Stimulated activated CD8-positive, alpha-beta memory T cell treated with anti-CD3 and anti-CD28 coated beads, Interleukin-15, amount 100 ng/mL, for 24 hours (primary cell): ENCODE results near the gene TMEM233.

Experiments
- DNase-seq: peaks from one replicate; pipeline ENCODE4 v3.0.0-alpha.2; 2020; ENCODE audit warnings: low read depth

Gene TMEM233

DNA sequence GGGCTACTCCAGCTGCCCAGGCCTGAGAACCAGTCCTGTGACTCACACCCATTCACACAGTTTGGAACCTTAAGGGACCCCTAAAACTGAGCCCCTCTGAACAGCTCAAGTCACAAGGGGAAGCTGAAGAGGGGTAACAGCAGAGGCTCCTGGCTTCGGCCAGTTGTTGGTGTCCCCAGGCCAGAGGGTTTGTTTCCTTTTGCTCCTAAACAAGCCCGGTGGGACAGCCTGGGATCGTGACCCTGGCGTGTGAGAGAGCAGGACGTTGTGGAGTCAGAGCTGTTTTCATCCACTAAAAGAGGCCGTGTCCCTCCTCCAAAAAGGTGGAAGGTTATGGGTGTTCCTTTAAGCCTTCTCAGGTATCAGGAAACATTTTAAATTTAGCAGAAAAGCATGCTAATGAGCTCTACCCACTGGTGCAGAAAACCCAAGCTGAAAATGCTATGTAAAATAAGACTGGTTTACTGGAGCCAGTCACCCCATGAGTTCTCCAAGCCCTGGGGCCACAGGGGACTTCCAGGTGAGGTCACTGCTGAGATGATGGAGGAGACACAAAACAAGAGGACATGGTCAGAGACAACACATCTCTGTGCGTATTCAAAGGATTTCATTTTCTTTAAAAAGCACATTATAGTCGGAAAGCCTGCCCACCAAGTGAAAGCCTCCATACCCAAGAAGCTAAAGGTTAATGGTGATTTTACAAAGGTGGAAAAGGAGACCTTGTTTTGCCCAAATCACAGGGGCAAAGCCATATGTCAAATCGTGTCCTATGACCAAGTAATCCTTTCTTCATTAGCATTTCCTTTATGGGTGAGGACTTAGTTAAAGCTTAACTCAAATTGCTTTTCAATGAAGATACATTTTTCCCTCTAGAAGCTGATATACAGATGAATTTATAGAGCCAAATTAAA lies 88.4 kb downstream of the TMEM233 start:
- DNase-seq: no peak

- DNase-seq: no peak
Measured at GRCh38 chr12:119682639-119683252, 89.2 kb downstream of the TMEM233 start.

DNA sequence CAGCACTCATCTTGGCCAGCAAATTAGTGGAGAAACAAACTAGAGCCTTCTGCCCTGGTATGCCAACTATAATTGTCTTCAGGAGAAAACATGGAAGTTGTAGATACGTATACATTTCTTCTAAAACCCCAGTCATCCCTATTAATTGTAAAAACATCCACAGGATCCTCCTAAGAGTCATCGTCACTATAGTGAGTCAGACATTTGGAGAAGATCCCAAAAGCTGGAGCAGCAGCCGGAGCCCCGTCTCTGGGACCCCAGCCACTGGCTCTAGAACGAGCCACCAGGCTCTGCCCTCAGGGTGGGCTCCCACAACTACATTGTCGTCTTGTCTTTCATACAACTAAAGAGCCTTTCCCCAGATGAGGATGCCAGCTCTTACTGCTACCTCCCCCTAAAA lies 89.8 kb downstream of the TMEM233 start:
- DNase-seq: no peak

GRCh38 chr12:119683816-119684215 lies 90.2 kb downstream of the TMEM233 start:
- no peak for DNase-seq

DNA sequence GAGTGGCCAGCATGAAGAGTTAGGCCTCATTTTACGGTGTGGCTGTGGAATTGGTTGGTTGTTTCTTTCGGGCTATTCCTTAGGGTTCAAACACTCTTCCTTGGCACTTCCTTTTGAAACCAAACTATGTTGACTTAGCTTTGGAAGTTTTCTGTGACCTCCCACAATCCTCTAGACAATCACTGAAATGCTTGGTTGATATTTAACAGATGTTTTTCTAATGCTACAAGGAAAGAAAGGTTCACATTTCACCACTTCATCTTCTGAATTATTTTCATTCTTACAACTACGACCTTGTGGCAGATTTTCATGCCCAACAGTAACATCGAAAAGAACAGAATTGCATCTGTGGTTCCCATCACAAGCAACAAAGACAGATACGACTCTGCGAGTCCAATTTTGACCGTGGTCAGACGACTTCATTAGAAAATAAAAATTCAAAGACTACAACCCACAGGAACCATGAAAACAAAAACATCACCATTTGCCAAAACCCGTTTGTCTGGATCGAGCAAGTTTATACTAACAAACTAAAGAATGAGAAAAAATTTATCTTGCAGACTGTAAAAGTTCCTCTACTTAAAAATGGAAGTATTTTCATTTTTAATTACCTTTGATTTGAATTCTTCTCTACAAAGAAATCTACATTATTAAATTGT lies 91.3 kb downstream of the TMEM233 start:
- DNase-seq: no peak

DNA sequence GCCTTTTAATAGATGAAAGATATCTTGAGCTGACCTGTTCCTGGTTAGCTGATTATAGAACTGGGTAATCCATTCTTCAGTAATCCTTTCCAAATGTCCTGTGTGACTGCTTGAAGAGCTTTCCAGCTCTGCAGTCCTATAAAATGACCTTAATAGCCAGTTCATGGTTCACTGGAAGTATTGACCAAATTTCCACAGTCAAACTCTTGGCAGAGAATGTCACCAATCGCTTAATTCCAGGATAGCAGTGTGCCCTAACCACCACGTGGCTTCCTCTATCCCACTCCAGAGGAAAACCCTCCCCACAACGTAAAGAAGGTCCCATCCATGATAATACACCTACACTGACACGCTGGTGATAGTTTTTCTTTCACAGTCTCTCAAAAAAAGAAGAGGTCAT lies 91.8 kb downstream of the TMEM233 start:
- DNase-seq: no peak

DNA sequence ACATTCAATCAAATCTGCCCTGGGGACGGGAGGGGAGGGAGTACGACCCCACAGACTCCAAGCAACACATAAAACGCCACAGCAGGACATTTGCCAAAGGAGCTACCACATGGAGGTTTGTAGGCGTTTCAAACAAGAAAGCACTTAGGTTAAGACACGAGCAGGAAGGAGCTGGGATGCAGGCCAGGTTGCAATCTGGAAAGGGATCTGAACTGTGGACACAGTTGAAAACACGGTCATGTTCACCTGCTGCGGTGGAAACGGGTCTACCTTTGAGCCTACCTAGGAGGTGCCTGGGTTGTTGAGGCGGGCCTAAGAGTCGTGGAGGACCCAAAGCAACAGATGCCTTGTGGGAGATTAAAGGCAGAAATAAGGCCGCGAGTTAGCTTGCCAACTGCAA lies 92.8 kb downstream of the TMEM233 start:
- DNase-seq: no peak

GRCh38 chr12:119686776-119687175 lies 93.2 kb downstream of the TMEM233 start:
- no peak for DNase-seq

GRCh38 chr12:119687406-119687805 lies 93.8 kb downstream of the TMEM233 start:
- DNase-seq: no peak

DNA sequence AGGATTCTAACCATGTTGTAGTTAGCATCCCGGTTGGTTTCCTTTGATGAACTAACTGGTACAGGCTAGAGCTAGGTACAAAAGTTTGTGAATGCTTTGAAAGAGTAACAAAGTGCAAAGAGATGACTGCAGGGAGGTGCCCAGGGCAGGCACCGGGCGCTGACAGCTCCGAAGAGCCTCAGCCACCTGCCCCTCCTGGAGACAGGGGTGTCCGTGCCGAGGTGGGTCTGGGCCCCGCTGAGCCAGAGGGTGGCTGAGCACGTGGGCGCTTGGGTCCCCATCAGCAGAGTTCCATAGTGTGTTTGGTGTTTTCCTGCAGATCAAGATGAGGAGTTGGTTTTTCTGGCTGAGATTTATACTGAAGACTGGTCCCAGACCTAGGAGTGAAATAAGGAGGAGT lies 94.3 kb downstream of the TMEM233 start:
- DNase-seq: no peak

DNA sequence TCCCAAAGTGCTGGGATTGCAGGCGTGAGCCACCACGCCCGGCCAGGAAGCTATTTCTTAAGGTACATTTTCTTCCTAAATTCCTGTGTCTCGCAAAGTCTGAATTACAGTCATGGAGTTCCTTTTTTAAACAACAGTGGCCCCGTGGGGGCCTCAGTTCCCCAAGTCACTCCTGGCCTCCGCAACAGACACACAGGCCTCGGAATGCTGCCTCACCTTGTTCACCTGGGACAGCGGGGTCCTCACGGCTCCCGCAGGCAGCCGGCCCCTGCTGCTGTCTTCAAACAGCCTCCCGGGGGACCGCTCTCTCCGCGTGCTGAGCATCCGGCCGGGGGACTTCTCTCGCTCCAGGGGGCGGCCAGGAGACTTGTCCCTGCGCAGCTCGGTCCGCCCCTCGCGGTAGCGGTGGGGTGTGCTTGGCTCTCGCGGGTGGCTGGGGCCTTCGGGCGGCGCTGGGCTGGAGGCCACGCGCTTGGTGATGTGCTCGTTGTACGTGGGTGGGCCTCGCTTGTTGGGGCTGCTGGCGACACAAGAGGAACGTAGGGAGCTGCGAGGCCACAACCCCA lies 96.4 kb downstream of the TMEM233 start:
- no peak for DNase-seq

- no peak for DNase-seq
Measured at GRCh38 chr12:119691202-119691810, 97.7 kb downstream of the TMEM233 start.

- no peak for DNase-seq
Measured at GRCh38 chr12:119692410-119692809, 98.8 kb downstream of the TMEM233 start.
